GM23248 (cell line): ENCODE measurements around the gene HARS1. TPM values are rescaled to one million over a fixed set of nuclear protein-coding genes. Genes with fewer than 3 reads are reported as not detected.

Source experiments
- DNase-seq: peaks from one replicate; pipeline ENCODE4 v3.0.0-alpha.2; 2015
- H2AFZ ChIP-seq: fragments of 200-600 bp; sonication (generic); 2 replicates; pipeline ENCODE4 v1.6.1; 2016; ENCODE audit warnings: antibody characterized with exemption
- H3F3A ChIP-seq: fragments of 200-600 bp; sonication (generic); 2 replicates; pipeline ENCODE4 v1.6.1; 2016; ENCODE audit warnings: mild to moderate bottlenecking, antibody characterized with exemption, mixed run types; ENCODE audit not compliant: insufficient read depth
- H3K27ac ChIP-seq: fragments of 200-600 bp; sonication (generic); 2 replicates; pipeline ENCODE4 v1.5.1; 2016; ENCODE audit warnings: mild to moderate bottlenecking
- H3K27me3 ChIP-seq: fragments of 200-600 bp; sonication (generic); replicated peaks from 2 replicates; pipeline ENCODE4 v1.6.1; 2016; ENCODE audit warnings: mild to moderate bottlenecking; ENCODE audit not compliant: insufficient read depth
- H3K36me3 ChIP-seq: fragments of 200-600 bp; sonication (generic); 2 replicates; pipeline ENCODE4 v1.6.1; 2016; ENCODE audit warnings: low read depth, mild to moderate bottlenecking
- H3K4me1 ChIP-seq: fragments of 200-600 bp; sonication (generic); 2 replicates; pipeline ENCODE4 v1.6.1; 2016; ENCODE audit warnings: mild to moderate bottlenecking; ENCODE audit not compliant: insufficient read depth
- H3K4me2 ChIP-seq: fragments of 200-600 bp; sonication (generic); one replicate; pipeline ENCODE4 v1.6.1; 2016; ENCODE audit warnings: mild to moderate bottlenecking; ENCODE audit not compliant: unreplicated experiment
- H3K4me3 ChIP-seq: fragments of 200-600 bp; sonication (generic); 2 replicates; pipeline ENCODE4 v1.5.1; 2016; ENCODE audit warnings: mild to moderate bottlenecking
- H3K79me2 ChIP-seq: fragments of 200-600 bp; sonication (generic); 2 replicates; pipeline ENCODE4 v1.6.1; 2016; ENCODE audit warnings: mild to moderate bottlenecking; ENCODE audit not compliant: insufficient read depth
- H3K9ac ChIP-seq: fragments of 200-600 bp; sonication (generic); 2 replicates; pipeline ENCODE4 v1.6.1; 2016; ENCODE audit warnings: mild to moderate bottlenecking
- H3K9me2 ChIP-seq: fragments of 200-600 bp; sonication (generic); 2 replicates; pipeline ENCODE4 v1.6.1; 2016; ENCODE audit warnings: mixed run types, mild to moderate bottlenecking, moderate library complexity; ENCODE audit not compliant: insufficient read depth
- H3K9me3 ChIP-seq: fragments of 200-600 bp; sonication (generic); one replicate; pipeline ENCODE4 v1.6.1; 2017; ENCODE audit warnings: low read depth
- H4K20me1 ChIP-seq: fragments of 200-600 bp; sonication (generic); 2 replicates; pipeline ENCODE4 v1.6.0; 2016; ENCODE audit not compliant: insufficient read depth
- EZH2 ChIP-seq: fragments of 200-600 bp; sonication (generic); IDR thresholded peaks from 2 replicates; pipeline ENCODE4 v1.6.1; 2018; ENCODE audit warnings: antibody characterized with exemption, mild to moderate bottlenecking; ENCODE audit not compliant: insufficient read depth, poor library complexity, severe bottlenecking
- EZH2phosphoT487 ChIP-seq: fragments of 200-600 bp; sonication (generic); IDR thresholded peaks from 2 replicates; pipeline ENCODE4 v1.6.1; 2018; ENCODE audit warnings: antibody characterized with exemption, moderate library complexity, mild to moderate bottlenecking, low read depth; ENCODE audit not compliant: insufficient read depth
- WGBS, 2 experiments: methylation state at CpG; one replicate each; pipeline ENCODE4 v1.1.6; 2015 to 2017; ENCODE audit warnings: low lambda C conversion rate in 2 of 2, low coverage in 1 of 2; ENCODE audit errors: missing lambda C conversion rate in 2 of 2; 5-methylcytosine and 5-hydroxymethylcytosine counted together
- in situ Hi-C: fragments of 300-500 bp; cut with MboI; formaldehyde crosslinking; loops from 2 replicates; pipeline ENCODE4 v1.15.0; 2020
- polyA plus RNA-seq: library from polyadenylated mRNA; unstranded; fragments of >200 nt; fragmentation: Nextera tagmentation; extraction: Ambion mirVana; gene quantifications from 2 replicates; pipeline ENCODE4 v1.2.1, GENCODE V29; 2016
- total RNA-seq: library from RNA; depleted of rRNA; stranded (reverse); fragments of >200 nt; shearing (Covaris generic); gene quantifications from 2 replicates; pipeline ENCODE4 v1.2.3, GENCODE V29; 2014

The HARS1 gene
- total and polyA plus RNA-seq, 2 experiments from 2014 or later: 75.7 to 92.5 TPM

DNA sequence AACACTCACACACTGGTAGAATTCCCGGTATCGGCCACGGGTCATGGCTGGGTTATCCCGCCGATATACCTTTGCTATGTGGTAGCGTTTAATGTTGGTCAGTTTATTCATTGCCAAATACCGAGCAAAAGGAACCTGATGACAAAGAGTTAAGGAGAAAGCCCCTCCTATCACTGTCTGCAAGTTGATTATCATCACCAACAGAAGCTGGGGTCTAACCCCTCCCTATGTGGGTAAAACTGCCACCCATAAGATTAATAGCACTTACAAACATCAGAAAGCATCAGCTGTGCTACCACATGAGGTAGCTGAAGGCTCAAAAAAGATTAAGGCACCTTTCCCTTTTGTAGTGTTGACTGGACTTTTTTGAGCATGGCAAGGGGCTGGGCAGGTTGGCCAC is 12.2 kb downstream of the HARS1 start:
- in situ Hi-C loops: no loop called here
- TF ChIP-seq EZH2phosphoT487 (no peak), EZH2 (no peak)
- Histone ChIP-seq H2AFZ (no peak overlapping the region), H3K36me3 (peaks cover 23% of the 10 kb centered on the region), H3K9ac (no peak overlapping the region), H3K9me3 (no peaks in the 10 kb centered on the region), H3F3A (peaks cover 15% of the 10 kb centered on the region; the same call in 1 of the 2 replicates), H4K20me1 (no peaks in the 10 kb centered on the region), H3K4me1 (no peaks in the 10 kb centered on the region), H3K79me2 (no peaks in the 10 kb centered on the region), H3K9me2 (no peaks in the 10 kb centered on the region), H3K27me3 (no peaks in the 10 kb centered on the region), H3K27ac (no peak overlapping the region), H3K4me2 (no peak overlapping the region), H3K4me3 (no peak overlapping the region)
- no peak for DNase-seq
- 95 to 97% methylated on average over 7 of the region's 7 CpGs for WGBS, 2 experiments

DNA sequence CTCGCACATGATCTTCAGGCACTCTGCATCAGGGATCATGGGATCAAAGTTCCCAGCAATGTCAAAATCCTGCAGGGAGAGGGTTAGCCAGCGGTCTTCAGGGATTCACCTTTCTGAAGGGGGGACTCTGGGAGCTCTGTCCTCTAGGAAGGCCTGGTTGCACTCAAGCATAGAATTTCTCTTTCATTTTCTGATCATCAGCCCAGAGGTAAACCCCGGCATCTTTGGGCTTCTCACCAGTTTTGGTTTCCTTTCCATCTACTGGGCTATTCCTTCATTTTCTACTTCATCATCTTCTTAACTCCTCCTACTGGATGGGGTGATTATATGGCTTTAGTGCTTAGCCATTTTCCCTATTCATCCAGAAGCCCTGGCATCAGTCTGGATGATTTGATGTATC is 13.2 kb downstream of the HARS1 start:
- H3K79me2 ChIP-seq: no peaks in the 10 kb centered on the region
- H3K9me3 ChIP-seq: no peaks in the 10 kb centered on the region
- H3K27me3 ChIP-seq: no peaks in the 10 kb centered on the region
- peaks cover 20% of the 10 kb centered on the region for H3K36me3 ChIP-seq
- H3K4me3 ChIP-seq: no peak overlapping the region
- H2AFZ ChIP-seq: no peak overlapping the region
- no peak overlapping the region for H3K27ac ChIP-seq
- no peak for TF ChIP-seq EZH2
- no peak for TF ChIP-seq EZH2phosphoT487
- no peaks in the 10 kb centered on the region for H3K4me1 ChIP-seq
- 96 to 98% methylated on average over 3 of the region's 3 CpGs for WGBS, 2 experiments
- no peak overlapping the region for H3K9ac ChIP-seq
- H3K4me2 ChIP-seq: no peak overlapping the region
- no peaks in the 10 kb centered on the region for H4K20me1 ChIP-seq
- no peaks in the 10 kb centered on the region for H3K9me2 ChIP-seq
- DNase-seq: no peak
- H3F3A ChIP-seq: peaks cover 16% of the 10 kb centered on the region; the same call in 1 of the 2 replicates
- in situ Hi-C loops: no loop called here

DNA sequence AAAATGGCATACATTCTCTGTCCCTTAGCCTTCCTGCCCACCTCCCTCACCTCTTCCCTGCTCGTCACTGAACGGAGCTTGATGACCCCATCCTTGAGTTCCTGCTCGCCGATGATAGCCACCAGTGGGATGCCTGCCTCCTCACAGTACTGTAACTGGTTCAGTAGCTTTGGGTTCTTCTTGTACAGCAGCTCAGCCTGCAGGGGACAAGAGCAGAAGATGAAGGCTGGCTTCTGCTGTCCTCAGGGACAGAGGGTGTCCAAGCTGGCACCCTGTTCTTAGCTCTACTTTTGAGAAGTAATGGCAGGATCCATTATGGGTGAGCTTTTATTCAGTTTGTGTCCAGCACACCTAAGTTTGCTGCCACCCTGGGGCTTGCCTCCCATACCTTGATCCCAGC is 16.5 kb downstream of the HARS1 start:
- H3K9me3 ChIP-seq: no peaks in the 10 kb centered on the region
- H2AFZ ChIP-seq: no peak overlapping the region
- peaks cover 10% of the 10 kb centered on the region for H3K36me3 ChIP-seq
- no peak overlapping the region for H3K4me2 ChIP-seq
- no peak for TF ChIP-seq EZH2phosphoT487
- TF ChIP-seq EZH2: no peak
- in situ Hi-C loops: no loop called here
- no peak overlapping the region for H3K27ac ChIP-seq
- H3K27me3 ChIP-seq: no peaks in the 10 kb centered on the region
- no peaks in the 10 kb centered on the region for H3K4me1 ChIP-seq
- WGBS, 2 experiments: 96 to 98% methylated on average over 4 of the region's 4 CpGs
- H3K9me2 ChIP-seq: no peaks in the 10 kb centered on the region
- peaks cover 25% of the 10 kb centered on the region for H3F3A ChIP-seq
- no peak for DNase-seq
- H3K79me2 ChIP-seq: peaks cover 6% of the 10 kb centered on the region; the same call in 1 of the 2 replicates
- no peak overlapping the region for H3K4me3 ChIP-seq
- no peak overlapping the region for H3K9ac ChIP-seq
- H4K20me1 ChIP-seq: no peaks in the 10 kb centered on the region

DNA sequence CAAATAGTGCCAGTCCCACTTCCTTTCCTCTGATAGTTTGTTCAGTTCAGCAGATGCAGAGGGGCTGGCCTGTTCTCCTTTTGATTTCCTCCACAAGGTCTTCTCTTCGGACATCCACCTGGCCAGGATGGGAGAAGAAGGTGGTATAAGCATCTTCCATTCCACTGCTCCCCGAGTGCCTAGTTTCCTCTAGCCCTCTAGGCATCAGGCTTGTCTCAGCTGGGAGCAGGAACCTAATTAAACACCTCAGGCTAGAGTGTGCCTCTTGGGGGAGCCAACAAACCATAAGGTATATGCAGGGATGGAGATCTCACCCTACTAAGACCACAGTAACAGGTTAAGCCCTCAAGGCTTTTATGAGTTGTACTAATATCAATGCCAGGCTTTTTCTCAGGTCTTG is 17.0 kb downstream of the HARS1 start:
- H3K4me2 ChIP-seq: no peak overlapping the region
- TF ChIP-seq EZH2phosphoT487 (no peak), EZH2 (no peak)
- H3F3A ChIP-seq: peaks cover 25% of the 10 kb centered on the region
- in situ Hi-C loops: no loop called here
- no peak overlapping the region for H3K4me3 ChIP-seq
- no peak overlapping the region for H3K27ac ChIP-seq
- no peak overlapping the region for H2AFZ ChIP-seq
- no peaks in the 10 kb centered on the region for H4K20me1 ChIP-seq
- DNase-seq: no peak
- H3K27me3 ChIP-seq: no peaks in the 10 kb centered on the region
- WGBS, 2 experiments: 89 to 96% methylated on average over 2 of the region's 2 CpGs
- no peak overlapping the region for H3K9ac ChIP-seq
- H3K9me3 ChIP-seq: no peaks in the 10 kb centered on the region
- no peaks in the 10 kb centered on the region for H3K9me2 ChIP-seq
- peaks cover 9% of the 10 kb centered on the region; the same call in 1 of the 2 replicates for H3K79me2 ChIP-seq
- no peaks in the 10 kb centered on the region for H3K4me1 ChIP-seq
- peaks cover 10% of the 10 kb centered on the region for H3K36me3 ChIP-seq
